ENCODE data around the gene PHF23. TPM values are rescaled to one million over a fixed set of nuclear protein-coding genes. Genes with fewer than 3 reads are reported as not detected.

PHF23 gene
- total and polyA plus RNA-seq, 9 of the 15 experiments (the other 6 are each of a cell fraction or from before 2014, with no cell fraction given), result 7.4 to 87.5 (median 33.7) TPM

DNA sequence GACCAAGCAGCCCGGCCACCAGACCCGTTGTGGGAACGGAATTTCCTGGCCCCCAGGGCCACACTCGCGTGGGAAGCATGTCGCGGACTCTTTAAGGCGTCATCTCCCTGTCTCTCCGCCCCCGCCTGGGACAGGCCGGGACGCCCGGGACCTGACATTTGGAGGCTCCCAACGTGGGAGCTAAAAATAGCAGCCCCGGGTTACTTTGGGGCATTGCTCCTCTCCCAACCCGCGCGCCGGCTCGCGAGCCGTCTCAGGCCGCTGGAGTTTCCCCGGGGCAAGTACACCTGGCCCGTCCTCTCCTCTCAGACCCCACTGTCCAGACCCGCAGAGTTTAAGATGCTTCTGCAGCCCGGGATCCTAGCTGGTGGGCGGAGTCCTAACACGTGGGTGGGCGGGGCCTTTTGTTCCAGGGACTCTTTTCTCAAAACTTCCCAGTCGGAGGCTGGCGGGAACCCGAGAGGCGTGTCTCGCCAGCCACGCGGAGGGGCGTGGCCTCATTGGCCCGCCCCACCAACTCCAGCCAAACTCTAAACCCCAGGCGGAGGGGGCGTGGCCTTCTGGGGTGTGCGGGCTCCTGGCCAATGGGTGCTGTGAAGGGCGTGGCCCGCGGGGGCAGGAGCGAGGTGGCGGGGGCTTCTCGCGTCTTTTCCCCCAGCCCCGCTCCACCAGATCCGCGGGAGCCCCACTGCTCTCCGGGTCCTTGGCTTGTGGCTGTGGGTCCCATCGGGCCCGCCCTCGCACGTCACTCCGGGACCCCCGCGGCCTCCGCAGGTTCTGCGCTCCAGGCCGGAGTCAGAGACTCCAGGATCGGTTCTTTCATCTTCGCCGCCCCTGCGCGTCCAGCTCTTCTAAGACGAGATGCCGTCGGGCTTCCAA is 42.1 kb upstream of the PHF23 start, which contains the start of gene SLC2A4:
SLC2A4 (plus strand) TSS at position 645 of the 879 bp plus-strand sequence; CDS start at position 862, 217 bp downstream.
- Histone ChIP-seq H3K4me2 (ENCODE audit: insufficient read depth, low read length) (peak within 1 kb of the TSS; percentile 84), H3K27ac (ENCODE audit: extremely low read depth, low read depth, low read length) (peak within 1 kb of the TSS; percentile 74), H4K20me1 (replicated peaks; ENCODE audit: control insufficient read depth, insufficient read depth, low read length) (no peaks in the 10 kb centered on the region; the same call in 1 of the 2 replicates), H2AFZ (ENCODE audit: low read depth, low read length) (peak within 1 kb of the TSS; percentile 91), H3K79me2 (ENCODE audit: control insufficient read depth, insufficient read depth, low read length) (no peaks in the 10 kb centered on the region; the same call in 2 of the 3 replicates), H3K27me3 (ENCODE audit: control insufficient read depth in 2 of 2, insufficient read depth in 2 of 2, low read length in 2 of 2) (no peaks in the 10 kb centered on the region), H3K9ac (ENCODE audit: insufficient read depth in 1 of 2, low read depth in 2 of 2, low read length in 2 of 2) (peak within 1 kb of the TSS; percentile 65 to 97), H3K4me3 (peak within 1 kb of the TSS; percentile 65), H3K9me3 (replicated peaks; ENCODE audit: control insufficient read depth, insufficient read depth, low read depth, low read length) (no peaks in the 10 kb centered on the region), H3K4me1 (replicated peaks in 1 of 2; ENCODE audit: control insufficient read depth in 2 of 2, insufficient read depth in 2 of 2, low read length in 2 of 2) (peaks cover 15 to 44% of the 10 kb centered on the region in 2 experiments; a peak in 4 of 5 replicates), H3K36me3 (ENCODE audit: control insufficient read depth, insufficient read depth, low read length) (0 out of 3 replicates have a peak, but pooled peaks cover 3% of the 10 kb centered on the region), H3K9me1 (ENCODE audit: control insufficient read depth, insufficient read depth, low read length) (no peaks in the 10 kb centered on the region)
- ChIA-PET CTCF (ENCODE audit: low intra/inter-chr PET ratio) (interaction anchor here (2.1 to 2.3 kb wide), 2 partner anchors 15 to 64 kb away, joined by 19 to 32 read pairs; no protein-coding TSS in a partner anchor), POLR2A (interaction anchor here (0.6 to 1.8 kb wide), 6 partner anchors 13 to 875 kb away, joined by 3 to 6 read pairs (median 4); no protein-coding TSS in a partner anchor)
- in situ Hi-C loops (cut with MboI) (loop anchor here (5.0 kb wide), 1 partner anchor 61 kb away; no protein-coding TSS in a partner anchor), intact Hi-C loops (cut with micrococcal nuclease) (loop anchor here (2.0 to 5.0 kb wide), 2 partner anchors 44 to 63 kb away; partner anchors contain the start of gene PHF23)
- BruUV-seq (replicated peaks), result no TSS peak
- WGBS (ENCODE audit: insufficient coverage, low coverage, missing lambda C conversion rate), result 0% methylated on average over 37 of the region's 71 CpGs
- DNase-seq (ENCODE audit: extremely low read depth in 1 of 4, low spot score in 3 of 4) (peak; percentile 96 to 98 (median 97)), ATAC-seq (peak; percentile 90), FAIRE-seq (peak; percentile 94)
- TF ChIP-seq, protein P1, sequence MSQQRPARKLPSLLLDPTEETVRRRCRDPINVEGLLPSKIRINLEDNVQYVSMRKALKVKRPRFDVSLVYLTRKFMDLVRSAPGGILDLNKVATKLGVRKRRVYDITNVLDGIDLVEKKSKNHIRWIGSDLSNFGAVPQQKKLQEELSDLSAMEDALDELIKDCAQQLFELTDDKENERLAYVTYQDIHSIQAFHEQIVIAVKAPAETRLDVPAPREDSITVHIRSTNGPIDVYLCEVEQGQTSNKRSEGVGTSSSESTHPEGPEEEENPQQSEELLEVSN (IDR thresholded peaks at IDR 0.05; ENCODE audit: borderline replicate concordance in 1 of 2, extremely low read depth in 1 of 2, insufficient read depth in 1 of 2, insufficient read length in 1 of 2, low read depth in 1 of 2, low read length in 1 of 2, poor library complexity in 1 of 2, severe bottlenecking in 1 of 2), result peak; percentile 66 to 94
- peak; percentile 38 for TF ChIP-seq L3MBTL2 (IDR thresholded peaks at IDR 0.05)
- peak; percentile 53 for TF ChIP-seq BHLHE40 (IDR thresholded peaks at IDR 0.05; ENCODE audit: low read length)
- no peak for TF ChIP-seq HDGF (IDR thresholded peaks at IDR 0.05)
- no peak for TF ChIP-seq ARHGAP35 (IDR thresholded peaks at IDR 0.05; ENCODE audit: partially characterized antibody)
- 0 out of 2 replicates have a peak, but pooled peaks have one; percentile 8 for TF ChIP-seq HES1 (IDR thresholded peaks at IDR 0.05; ENCODE audit: low read depth)
- TF ChIP-seq, protein P2, sequence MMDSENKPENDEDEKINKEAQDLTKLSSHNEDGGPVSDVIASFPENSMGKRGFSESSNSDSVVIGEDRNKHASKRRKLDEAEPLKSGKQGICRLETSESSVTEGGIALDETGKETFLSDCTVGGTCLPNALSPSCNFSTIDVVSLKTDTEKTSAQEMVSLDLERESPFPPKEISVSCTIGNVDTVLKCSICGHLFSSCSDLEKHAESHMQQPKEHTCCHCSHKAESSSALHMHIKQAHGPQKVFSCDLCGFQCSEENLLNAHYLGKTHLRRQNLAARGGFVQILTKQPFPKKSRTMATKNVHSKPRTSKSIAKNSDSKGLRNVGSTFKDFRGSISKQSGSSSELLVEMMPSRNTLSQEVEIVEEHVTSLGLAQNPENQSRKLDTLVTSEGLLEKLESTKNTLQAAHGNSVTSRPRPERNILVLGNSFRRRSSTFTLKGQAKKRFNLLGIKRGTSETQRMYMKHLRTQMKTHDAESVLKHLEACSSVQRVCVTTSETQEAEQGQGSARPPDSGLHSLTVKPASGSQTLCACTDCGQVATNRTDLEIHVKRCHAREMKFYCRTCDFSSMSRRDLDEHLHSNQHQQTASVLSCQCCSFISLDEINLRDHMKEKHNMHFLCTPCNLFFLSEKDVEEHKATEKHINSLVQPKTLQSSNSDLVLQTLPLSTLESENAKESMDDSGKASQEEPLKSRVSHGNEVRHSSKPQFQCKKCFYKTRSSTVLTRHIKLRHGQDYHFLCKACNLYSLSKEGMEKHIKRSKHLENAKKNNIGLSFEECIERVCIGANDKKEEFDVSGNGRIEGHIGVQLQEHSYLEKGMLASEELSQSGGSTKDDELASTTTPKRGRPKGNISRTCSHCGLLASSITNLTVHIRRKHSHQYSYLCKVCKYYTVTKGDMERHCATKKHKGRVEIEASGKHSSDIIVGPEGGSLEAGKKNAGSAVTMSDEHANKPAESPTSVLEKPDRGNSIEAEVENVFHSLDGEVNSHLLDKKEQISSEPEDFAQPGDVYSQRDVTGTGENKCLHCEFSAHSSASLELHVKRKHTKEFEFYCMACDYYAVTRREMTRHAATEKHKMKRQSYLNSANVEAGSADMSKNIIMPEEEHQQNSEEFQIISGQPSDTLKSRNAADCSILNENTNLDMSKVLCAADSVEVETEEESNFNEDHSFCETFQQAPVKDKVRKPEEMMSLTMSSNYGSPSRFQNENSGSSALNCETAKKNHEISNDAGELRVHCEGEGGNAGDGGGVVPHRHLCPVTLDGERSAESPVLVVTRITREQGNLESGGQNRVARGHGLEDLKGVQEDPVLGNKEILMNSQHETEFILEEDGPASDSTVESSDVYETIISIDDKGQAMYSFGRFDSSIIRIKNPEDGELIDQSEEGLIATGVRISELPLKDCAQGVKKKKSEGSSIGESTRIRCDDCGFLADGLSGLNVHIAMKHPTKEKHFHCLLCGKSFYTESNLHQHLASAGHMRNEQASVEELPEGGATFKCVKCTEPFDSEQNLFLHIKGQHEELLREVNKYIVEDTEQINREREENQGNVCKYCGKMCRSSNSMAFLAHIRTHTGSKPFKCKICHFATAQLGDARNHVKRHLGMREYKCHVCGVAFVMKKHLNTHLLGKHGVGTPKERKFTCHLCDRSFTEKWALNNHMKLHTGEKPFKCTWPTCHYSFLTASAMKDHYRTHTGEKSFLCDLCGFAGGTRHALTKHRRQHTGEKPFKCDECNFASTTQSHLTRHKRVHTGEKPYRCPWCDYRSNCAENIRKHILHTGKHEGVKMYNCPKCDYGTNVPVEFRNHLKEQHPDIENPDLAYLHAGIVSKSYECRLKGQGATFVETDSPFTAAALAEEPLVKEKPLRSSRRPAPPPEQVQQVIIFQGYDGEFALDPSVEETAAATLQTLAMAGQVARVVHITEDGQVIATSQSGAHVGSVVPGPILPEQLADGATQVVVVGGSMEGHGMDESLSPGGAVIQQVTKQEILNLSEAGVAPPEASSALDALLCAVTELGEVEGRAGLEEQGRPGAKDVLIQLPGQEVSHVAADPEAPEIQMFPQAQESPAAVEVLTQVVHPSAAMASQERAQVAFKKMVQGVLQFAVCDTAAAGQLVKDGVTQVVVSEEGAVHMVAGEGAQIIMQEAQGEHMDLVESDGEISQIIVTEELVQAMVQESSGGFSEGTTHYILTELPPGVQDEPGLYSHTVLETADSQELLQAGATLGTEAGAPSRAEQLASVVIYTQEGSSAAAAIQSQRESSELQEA (IDR thresholded peaks at IDR 0.05; ENCODE audit: low read depth), result no peak
- TF ChIP-seq SAP30 (IDR thresholded peaks at IDR 0.05; ENCODE audit: borderline replicate concordance, insufficient read depth, low read depth, low read length, poor library complexity, severe bottlenecking), result peak; percentile 87
- no peak for TF ChIP-seq ZNF324 (CRISPR knock-in tag; IDR thresholded peaks at IDR 0.05)

Data from K562 (cell line).